NCI-H748 (cell line): Measurements from ENCODE around the gene STK11IP.

ENCODE experiments used
- DNase-seq: peaks from one replicate; lab custom pipeline; 2025; ENCODE audit not compliant: unreplicated experiment; lab: John Stamatoyannopoulos, UW

The STK11IP gene, protein sequence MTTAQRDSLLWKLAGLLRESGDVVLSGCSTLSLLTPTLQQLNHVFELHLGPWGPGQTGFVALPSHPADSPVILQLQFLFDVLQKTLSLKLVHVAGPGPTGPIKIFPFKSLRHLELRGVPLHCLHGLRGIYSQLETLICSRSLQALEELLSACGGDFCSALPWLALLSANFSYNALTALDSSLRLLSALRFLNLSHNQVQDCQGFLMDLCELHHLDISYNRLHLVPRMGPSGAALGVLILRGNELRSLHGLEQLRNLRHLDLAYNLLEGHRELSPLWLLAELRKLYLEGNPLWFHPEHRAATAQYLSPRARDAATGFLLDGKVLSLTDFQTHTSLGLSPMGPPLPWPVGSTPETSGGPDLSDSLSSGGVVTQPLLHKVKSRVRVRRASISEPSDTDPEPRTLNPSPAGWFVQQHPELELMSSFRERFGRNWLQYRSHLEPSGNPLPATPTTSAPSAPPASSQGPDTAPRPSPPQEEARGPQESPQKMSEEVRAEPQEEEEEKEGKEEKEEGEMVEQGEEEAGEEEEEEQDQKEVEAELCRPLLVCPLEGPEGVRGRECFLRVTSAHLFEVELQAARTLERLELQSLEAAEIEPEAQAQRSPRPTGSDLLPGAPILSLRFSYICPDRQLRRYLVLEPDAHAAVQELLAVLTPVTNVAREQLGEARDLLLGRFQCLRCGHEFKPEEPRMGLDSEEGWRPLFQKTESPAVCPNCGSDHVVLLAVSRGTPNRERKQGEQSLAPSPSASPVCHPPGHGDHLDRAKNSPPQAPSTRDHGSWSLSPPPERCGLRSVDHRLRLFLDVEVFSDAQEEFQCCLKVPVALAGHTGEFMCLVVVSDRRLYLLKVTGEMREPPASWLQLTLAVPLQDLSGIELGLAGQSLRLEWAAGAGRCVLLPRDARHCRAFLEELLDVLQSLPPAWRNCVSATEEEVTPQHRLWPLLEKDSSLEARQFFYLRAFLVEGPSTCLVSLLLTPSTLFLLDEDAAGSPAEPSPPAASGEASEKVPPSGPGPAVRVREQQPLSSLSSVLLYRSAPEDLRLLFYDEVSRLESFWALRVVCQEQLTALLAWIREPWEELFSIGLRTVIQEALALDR

DNA sequence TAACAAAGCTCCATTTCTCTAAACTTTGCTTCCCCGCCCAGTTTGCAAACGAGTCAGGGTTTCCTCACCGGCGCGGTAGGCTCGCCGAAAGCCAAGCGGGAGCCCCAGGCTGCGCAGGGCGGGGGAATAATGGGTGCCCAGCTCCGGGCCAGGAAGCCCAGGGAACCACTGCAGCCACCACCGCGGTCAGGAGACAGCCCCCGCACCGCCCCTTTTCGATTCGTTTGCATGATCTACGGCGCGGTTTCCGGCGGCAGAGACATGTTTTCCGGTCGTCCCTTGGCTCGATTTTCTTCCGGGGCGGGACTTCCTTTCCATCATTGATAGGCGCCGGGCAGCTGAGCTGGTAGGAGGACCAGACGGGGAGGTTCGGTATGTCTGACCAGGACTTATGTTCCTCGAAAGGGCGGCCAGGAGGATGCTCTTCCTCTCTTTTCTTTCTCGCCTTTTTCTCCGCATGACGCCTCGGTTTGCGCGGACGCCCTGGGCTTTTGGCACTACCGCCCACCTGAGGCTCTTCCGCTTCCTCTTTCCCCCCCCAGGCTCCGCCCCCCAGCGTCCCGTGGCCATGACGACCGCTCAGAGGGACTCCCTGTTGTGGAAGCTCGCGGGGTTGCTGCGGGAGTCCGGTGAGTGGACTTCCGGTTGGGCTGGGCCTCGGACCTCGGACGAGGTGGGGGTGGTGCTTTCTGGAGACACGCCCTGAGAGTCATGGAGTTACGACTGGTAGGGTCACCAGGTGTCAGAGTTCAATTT lies at the start of gene STK11IP:
Gene STK11IP, plus strand, starts transcription at position 306 of the 756 bp plus-strand sequence. Its CDS starts 263 bp downstream, at position 569.
- peak; percentile 98 for DNase-seq

DNA sequence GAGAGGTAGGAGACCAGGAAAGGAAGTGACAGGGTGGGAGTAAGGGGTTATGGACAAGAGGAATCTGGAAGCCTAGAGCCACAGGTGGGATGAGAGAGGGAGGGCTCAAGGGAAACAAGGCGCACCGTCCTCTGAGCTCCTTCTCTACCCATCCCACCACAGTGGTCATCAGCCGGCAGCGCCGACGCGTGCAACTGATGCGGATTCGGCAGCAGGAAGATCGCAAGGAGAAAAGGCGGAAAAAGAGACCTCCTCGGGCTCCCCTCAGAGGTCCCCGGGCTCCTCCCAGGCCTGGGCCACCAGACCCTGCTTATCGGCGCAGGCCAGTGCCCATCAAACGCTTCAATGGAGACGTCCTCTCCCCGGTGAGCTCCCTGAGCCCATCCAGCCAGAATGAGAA lies 48.7 kb upstream of the STK11IP start:
- no peak for DNase-seq

DNA sequence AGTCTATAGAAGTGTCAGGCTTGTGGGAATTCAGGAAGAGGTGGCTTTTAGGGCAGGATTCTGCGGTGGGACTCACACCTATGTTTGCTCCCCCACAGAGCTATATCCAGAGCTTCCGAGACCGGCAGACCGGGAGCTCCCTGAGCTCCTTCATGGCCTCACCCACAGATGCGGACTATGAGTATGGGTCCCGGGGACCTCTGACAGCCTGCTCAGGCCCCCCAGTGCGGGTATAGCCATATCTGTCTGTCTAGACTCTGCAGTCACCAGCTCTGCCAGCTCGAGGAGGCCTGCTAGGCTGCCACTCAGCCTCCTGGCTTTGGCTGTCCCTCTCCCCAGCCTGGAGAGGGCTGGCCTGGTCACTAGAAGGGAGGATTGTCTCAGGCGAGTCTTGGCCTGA lies 48.0 kb upstream of the STK11IP start:
- DNase-seq: no peak

DNA sequence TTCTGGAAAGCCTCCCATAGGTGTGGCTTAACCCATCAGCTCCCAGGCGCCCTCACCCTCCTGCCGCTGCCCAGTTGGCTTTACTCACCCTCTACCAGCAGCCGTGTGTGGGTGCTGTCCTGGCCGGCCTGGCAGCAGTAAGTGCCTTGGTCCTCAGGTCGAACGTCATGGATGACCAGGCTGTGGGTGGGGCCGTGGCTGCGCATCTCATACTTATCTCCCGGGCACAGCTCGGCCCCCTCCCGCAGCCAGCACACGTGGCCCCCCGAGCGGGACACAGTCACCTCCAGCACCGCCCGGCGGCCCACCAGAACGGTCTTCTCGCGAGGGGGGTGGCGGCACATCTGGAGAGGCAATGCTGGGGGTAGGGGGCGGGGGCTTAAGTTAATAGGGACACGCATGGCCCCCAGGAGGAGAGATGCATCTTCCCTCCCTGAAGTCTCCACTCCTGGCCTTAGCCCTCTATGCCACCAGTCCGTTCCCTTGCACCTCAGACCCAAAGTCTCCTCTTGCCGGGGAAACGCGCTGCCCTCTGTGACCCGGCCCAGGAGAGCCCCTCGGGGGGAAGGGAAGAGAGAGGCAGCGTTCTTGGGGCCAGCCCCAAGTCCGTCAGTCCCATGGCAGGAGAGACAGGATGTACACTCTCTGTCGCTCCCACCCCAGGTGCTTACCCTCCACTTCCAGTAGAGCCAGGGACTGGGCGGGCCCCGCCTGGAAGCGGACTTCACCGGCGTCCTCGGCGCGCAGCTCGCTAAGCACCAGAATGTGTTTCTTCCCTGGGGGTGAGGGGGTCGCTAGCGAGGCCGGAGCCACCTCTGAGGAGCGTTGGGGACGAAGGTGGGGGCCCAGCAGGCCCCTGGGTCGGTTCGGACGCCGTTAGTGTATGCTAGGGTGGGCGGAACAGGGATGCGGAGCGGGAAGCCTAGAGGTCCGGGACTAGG lies 45.9 kb upstream of the STK11IP start:
- DNase-seq: peak; percentile 89

DNA sequence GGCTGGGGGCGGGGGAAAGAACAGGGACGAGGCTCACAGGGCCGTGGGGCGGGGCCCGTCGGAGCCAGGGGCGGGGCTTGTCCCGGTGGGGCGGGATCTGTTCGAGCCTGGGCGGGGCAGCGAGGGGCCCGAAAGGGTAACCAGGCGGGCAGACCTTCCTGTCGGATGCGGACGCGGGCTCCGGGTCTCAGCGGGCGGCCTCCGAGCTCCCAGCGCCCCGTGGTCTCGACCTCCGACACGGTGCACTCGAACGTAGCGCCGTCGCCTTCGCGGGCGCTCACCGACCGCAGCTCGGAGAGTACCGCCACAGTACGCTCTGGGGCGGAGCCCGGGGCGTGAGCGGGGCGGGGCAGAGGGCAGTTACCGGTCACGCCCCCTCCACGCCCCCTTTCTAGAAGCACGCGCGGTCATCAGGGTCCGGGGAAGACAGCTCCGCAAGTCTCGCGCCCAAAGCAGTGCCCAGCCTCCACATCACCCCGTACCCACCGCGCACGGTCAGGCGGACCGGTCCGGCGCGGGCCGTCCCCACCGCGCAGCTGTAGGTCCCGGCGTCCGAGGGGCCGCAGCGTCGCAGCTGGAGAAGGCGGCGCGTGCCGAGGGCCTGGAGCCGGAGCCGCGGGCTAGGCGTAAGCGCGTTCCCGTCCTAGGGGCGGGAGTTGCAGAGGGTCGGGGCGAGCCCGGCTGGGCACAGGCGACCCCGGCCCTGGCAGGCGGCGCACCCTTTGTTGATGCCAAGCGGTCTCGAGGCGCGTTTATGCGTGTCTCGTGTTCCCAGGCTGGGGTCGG lies 45.1 kb upstream of the STK11IP start:
- peak; percentile 91 for DNase-seq

DNA sequence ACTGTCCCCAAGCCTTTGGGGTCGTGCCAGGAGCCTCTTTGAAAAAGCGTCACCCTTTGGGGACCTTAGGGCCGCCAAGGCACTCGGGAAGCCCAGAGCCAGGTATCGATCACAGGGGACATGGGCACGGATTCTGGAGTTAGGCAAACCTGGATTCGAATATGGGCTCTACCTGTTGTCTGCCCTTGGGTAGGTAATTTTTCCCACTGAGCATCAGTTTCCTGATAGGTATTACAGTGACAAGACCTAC lies 44.6 kb upstream of the STK11IP start:
- no peak for DNase-seq

DNA sequence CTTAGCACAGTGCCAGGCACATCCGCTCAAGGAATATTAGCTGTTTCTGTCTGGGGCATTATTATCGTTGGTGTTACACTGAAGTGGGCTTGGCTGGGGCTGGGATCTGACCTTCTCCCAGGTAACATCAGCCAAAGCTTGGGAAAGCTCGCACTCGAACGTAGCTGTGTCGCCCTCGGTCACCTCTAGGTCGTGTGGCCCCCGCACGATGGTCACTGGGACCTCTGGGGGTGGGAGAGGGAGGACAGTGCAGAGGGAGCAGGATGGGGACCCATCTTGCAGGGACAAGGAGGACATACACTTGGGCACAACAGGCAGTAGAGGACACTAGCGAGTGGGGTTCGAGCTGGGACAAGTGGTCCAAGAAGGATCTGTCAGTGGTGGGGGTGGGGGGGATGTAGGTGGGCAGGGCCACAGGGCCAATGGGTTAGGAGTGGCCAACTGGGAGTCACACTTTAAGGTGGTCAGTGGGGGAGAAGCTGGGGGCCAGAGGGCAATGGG lies 44.1 kb upstream of the STK11IP start:
- DNase-seq: no peak

DNA sequence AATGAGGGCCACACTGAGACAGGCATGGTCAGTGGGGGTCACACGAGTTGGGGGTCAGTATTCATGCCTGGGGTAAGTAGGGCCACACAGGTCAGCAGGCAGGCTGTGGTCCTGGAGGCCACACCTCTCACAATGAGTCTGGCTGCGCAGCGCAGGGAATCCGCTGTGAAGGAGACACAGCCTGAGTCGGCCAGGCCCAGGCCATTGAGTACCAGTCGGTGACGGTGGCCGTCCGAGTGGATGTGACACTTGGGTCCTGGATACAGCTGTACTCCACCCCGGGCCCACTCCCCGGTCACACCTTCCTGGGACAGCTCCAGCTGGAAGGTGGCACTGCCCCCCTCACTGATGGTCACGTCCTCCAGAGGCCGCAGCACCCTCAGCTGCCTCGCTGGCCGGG lies 43.3 kb upstream of the STK11IP start:
- no peak for DNase-seq

DNA sequence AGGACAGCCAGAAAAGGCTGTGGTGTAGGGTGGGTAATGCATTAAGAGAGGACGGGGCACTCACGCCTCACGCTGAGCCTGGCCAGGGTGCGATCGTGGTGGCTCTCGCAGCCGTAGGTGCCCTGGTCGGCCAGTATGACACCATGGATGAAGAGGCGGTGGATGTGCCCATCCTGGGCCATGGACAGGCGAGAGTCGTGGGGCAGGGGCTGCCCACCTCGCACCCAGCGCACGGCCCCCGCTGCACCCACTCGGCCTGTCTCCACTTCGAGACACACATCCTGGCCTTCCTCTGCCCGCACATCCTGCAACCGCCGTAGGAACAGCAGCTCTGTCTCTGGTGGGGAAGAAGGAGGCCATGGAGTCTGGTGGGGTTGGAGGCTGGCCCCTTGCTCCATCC lies 41.7 kb upstream of the STK11IP start:
- DNase-seq: no peak

DNA sequence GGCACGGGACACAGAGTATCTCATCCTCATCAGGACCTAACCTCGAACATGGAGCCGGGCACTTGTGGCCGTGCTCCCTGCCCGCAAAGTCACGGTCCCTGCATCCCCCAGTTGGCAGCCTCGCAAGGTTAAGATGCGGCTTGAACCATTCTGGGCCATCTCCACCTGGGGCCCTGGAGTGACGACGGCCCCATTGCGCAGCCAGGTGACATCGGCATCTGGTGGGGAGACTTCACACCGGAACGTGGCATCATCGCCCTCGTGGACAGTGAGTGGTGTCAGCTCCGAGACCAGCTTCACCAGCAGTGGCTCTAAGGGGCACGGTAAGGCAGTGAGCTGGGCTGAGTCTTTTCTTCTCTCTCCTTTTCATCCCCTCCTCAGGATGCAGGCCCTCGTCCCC lies 41.2 kb upstream of the STK11IP start:
- DNase-seq: no peak

DNA sequence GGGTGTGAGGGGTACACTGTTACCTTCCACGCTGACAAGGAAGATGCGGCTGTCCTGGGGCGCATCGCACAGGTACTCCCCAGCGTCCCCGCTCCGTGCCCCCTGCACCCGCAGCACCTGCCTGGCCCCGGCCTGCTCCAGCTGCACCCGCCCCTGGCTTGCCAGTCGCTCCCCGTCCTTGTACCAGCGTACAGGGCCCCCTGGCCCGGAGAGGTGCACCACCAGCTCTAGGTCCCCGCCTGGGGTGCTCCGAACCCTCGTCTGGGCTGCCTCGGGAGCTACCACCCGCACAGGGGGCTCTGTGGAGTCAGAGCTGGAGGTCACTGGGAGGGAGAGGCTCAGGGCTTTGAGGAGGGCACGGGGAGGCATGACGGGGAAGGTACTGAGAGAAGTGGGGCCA lies 40.3 kb upstream of the STK11IP start:
- no peak for DNase-seq

DNA sequence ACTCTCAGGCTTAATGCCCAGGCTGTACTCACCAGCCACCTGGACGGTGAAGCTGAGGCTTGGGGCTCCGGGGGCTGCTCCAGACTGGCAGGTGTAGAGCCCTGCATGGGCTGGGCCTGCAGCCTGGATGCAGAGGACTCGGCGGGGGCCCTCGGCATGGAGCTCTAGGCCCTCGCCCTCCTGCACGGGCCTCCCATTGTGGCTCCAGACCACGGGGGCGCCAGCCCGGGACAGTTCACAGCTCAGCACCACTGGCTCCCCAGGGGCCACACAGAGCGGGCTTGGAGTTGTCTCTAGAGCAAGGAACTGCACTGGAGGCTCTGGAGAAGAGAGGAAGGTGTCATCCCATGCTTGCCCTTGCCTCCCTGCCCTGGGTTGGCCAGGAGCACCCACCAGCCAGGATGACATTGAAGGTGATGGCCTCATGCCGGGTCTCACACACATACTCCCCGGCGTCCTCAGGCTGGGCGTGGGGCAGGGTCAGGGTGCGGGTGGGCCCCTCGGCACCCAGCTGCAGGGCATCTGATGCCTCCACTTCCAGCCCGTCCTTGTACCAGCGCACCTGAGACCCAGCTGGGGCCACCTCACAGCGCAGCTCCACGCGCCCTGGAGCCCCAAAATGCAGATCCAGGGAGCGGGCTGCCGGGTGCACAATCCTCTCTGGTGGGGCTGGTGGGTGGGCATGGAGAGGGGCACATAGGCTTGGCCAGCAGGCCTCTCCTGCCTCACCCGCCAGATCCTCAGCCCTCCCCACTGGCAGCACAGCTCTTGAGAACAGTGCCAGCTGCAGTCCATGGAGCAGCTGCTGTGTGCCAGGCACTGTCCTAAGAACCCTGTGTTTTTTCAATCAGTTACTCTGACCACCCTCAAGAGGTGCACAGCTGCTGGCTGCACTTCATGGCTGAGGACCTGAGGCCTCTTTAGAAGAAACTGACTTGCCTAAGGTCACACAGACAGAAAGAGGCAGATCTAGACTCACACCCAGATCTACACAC lies 39.6 kb upstream of the STK11IP start:
- no peak for DNase-seq

DNA sequence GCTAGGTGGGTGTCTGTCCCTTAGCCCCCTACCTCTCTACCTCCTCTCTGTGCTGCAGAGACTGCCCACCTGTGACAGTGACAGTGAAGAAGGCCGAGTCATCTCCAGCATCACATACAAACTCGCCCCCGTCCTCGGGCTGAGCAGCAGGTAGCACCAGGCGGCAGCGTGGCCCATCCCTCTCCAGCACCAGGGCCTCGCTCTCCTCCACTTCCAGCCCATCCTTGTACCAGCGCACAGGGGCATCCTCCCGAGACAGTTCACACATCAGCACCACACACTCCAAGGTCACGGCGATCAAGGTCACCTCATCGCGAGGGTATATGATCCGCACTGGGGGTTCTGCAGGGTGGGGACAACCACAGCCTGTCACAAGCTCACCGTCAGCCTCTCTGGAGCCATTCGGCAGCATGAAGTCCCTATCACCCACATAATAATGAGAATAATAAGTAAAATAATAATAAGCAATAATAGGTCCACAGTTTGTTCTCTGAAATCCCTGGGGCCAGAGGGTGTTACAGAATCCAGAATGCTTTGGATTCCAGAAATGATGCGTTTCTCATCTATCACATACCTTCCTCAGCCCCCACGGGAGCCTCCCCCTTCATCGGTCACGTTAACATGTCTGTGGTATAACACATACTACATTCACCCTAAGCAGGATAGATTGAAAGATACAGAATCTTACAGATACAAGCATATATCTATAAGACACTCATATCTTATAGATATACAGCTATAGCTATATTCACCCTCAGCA lies 38.3 kb upstream of the STK11IP start:
- DNase-seq: no peak

DNA sequence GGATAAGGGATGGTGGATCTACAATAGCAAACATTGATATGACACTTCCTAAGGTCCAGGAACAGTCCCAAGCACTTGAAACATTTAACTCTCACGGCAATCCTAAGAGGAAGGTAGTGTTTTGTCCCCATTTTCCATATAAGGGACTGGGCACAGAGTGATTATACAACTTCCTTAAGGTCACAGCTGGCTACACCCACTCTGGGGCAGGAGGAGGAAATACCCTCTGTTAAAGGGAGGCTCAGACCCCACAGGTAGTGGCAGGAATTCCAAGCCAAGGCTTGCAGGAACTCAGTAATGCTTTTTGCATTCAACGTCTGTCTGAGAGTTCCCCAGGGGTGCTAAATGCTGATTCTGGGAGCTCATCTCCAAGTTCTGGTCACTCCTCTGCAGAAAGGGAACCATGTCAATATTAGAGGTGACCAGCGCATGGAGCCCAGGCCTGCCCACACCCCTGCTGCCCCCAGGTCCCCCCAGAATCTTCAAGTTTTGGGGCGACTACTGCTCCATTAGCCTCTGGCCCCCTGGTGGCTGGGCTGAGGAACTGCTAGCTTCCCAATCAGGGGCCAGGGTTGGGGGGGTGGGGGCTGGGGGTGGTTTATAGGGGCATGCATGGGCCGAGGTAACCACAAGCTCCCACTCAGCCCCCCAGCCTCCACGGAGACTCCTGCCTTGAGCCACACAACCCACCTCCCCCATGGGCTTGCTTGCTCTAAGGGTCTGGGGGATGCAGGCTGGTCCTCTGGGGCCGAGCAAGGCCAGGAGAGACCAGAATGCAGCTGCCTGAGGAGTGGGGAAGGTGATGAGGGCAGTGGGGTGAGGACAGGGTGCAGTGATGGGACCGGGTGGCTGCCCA lies 37.4 kb upstream of the STK11IP start:
- DNase-seq: no peak

DNA sequence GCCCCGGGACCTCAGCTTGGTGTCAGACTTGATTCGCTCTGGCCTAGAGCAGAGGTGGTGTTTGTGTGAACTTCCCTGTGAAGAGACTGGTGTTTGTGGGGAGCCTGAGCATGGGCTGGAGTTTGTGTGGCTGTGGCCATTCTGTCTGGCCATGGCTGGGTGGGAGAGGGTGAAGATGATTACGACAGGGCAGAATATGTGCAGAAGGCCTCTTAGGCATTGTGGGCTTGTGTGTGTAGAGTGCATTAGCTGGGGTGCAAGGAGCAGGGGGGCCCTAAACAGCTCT lies 36.8 kb upstream of the STK11IP start:
- DNase-seq: no peak

DNA sequence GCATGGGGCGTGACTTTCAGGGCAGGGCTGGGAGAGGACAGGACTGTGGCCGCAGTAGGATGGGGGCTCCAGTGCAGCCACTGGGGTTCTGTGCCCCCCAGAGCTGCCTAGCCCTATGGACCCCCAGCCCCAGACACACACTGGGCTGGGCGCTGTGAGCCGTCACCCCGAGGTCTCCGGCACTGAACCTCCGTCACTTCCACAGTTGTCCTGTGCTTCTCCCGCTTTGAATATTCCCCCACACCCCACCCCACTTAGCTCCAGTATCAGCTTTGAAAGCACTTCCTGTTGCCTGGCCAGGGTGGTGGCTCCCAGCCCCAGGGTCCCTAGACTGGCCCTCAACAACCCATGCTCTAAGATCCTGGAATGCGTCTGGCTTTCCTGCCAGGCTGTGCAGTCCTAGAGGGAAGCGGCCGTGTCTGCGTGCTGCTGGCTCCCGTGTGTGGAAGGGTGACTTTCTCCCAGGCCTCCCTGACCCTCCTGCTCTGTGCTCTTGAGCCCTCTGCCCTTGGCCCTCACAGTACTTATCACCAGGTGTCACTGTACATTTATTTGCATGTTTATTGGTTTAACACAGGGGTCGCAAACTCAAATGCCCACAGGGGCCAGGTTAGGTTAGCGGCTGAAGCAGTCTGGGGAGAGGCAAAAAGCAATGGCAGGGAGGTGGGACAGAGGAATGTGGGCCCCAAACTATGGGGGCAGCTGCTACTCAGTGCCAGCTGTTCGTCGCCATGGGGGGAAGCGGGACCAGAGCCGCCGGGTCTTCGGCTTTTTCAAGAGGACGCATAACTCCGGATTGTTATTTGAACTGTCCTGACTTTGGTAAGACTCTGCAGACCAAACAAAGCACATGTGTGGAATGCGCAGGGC lies 36.2 kb upstream of the STK11IP start:
- no peak for DNase-seq
